GM20431 (cell line): Measurements from ENCODE around the gene SIK2.

Source experiments
- in situ Hi-C: fragments of 300-500 bp; cut with MseI, MboI; formaldehyde crosslinking; loops from one replicate; pipeline ENCODE4 v1.15.0; 2020; ENCODE audit warnings: low sequenced_read_pairs; ENCODE audit not compliant: unreplicated experiment

The SIK2 gene

DNA sequence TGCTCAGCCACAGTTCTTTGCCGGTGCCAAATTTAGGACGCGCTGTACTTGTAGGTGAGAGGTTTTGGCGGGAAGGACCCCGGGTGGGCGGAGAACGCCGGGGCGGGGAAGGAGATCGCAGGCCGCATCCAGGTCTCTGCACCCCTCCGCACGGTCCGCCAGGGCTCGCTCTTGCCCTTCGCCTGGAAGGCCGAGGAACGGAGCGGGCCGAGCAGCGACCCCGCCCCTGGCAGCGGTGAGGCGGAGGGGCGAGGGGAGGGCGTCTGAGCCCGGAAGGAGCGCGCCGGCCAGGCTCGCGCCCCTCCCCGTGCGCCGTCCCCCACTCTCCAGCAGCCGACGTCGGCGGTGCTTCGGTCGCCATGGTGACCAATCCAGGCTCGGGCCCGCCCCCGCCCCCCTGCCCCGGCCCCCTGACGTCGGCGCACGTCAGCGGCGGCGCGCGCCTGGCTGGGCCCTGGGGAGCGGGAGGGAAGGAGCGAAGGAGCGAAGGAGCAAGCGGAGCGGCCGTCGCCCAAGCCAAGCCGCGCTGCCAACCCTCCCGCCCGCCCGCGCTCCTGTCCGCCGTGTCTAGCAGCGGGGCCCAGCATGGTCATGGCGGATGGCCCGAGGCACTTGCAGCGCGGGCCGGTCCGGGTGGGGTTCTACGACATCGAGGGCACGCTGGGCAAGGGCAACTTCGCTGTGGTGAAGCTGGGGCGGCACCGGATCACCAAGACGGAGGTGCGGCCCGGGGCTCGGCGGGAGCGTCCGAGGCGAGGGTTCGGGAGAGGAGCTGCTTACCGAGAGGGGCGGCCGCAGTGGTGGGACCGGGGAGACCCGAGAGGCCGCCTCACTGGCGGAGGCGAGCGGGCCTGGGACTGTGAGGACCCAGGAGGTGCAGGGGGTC, at the start of gene SIK2:
Gene SIK2 (plus strand): TSS at position 471 of the 886 bp plus-strand sequence. CDS start 115 bp downstream, at position 586.
- in situ Hi-C loops = no loop called here

DNA sequence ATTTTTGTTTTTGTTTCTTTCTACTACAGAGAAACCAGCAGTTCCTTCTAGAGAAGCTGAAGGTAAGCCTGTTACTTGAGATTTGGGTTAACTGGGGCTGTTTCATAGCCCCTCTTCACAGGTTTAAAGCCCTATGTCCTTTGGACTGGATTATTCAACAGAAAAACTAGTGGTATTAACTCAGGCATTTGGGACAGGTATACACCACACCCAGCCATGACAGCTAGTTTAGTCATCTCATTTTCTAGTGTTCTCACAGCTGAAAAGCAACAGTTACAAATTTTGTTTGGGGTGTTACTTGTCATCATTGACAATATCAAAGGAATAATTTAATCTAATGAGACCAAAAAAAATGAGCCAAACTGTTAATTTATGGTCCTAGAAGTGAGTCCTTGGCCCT, 47.7 kb upstream of the SIK2 start:
- in situ Hi-C loops = no loop called here

DNA sequence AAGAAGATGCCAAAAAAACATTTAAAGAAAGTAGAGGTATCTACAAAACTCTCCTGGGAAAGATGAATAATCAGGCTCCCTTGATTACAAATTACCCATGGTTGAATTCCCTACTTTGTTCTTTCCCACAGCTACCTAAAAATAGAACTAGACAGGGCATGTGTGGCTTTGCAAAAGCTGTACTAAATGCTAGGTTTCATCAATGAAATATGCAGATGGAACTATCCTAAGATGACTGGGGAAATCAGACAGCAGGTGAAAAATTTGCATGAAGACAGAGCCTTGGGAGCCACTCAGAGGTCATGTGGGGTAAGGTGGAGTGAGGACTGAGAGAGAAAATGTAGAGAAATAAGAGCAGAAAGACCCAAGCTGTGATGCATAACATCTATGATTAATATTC, 47.0 kb upstream of the SIK2 start:
- in situ Hi-C loops = no loop called here

- in situ Hi-C loops = no loop called here
Measured at GRCh38 chr11:111557425-111558111, 44.7 kb upstream of the SIK2 start.

DNA sequence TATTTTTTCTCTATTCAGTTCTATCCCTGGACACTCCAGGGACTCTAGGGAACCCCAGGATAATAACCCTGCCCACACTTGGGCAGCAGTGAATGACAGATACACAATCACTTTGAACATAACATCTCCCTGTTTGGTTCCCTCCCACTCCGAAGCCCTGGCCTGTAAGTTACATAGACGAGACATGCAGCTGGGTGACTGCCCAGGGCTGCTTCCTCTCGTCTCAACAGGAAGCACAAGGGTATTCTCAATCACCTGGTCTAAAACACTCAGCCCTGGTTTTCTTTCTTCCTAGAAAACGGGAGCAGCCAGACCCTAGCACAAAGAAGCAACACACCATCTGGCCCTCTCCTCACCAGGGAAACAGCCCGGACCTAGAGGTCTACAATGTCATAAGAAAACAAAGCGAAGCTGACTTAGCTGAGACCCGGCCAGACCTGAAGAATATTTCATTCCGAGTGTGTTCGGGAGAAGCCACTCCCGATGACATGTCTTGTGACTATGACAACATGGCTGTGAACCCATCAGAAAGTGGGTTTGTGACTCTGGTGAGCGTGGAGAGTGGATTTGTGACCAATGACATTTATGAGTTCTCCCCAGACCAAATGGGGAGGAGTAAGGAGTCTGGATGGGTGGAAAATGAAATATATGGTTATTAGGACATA, 42.3 kb upstream of the SIK2 start:
- in situ Hi-C loops = no loop called here

DNA sequence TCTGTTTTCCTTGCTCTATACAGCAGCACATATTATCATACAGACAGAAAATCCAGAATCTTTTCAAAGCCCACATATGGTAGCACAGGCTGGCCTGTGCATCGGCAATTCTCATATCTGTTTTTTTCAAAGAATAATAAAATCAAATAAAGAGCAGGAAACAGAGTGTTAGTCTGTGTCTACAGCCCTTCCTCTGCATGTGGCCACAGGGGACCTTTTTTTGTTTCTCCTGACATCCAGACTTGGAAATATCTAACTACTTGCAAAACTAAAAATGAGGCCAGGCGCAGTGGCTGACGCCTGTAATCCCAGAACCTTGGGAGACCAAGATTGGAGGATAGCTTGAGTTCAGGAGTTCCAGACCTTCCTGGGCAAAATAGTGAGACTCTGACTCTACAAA, 41.4 kb upstream of the SIK2 start:
- in situ Hi-C loops = no loop called here

DNA sequence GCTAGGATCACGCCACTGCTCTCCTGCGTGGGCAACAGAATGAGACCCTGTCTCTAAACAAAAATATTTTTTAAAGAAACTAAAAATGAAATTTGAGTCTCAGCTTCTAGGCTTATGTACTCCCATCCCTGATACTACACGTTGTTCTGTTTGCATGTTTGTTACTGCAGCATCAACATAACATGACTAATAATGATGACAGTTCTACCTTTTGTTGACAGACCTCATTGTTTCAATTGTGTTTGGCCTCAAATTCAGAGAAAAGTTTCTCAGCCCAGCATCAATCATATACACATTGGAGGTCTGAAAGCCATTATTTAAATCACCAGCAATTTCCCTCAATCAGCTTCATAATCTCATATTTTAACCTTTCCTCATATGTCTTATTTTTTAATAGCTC, 40.9 kb upstream of the SIK2 start:
- in situ Hi-C loops = no loop called here

DNA sequence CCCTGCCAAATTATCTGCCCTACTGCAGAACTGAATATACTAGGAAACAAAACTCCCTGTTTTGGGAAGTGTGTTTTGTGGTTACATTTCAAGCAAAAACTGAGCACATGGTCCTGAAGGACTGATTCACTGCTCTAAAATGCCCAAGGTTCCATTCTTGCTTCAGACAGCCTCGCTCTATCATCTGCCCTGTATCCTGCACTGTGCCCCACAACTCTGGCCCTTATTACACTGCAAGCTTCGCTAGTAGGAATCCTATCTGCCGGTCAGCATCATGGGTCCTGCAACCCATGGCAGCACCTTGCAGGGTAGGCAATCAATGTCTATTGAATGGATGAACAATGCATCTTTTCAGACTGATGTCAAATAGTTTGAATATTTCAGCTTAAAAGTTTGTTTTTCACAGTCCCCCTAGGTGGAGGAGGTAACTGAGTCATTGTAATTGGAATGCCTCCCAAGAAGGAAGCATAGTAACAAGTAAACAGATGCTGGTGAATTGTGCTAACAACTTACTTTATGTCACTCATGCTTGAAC, 40.4 kb upstream of the SIK2 start:
- in situ Hi-C loops = no loop called here

- in situ Hi-C loops = no loop called here
Measured at GRCh38 chr11:111562692-111563389, 39.4 kb upstream of the SIK2 start.

- in situ Hi-C loops = no loop called here
Measured at GRCh38 chr11:111565114-111565720, 37.0 kb upstream of the SIK2 start.

DNA sequence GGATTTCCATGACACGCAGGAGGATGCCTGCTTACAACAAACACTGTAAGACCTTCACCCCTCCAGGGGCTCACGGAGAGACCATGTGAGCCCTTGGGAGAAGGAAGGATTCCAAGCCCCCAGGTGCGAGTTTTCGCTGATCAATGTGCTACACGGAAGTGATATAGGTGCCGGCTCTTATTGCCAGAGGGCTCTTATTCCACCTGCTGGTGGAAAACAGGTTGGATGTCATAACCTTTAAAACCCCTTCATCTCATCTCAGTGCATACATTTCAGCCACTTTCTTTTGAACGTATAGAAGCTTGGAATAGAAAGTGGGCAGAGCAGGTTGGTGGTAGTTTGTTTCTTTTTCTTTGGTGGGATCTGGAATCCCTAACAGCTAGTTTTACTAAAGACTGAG, 35.9 kb upstream of the SIK2 start:
- in situ Hi-C loops = no loop called here

- in situ Hi-C loops = no loop called here
Measured at GRCh38 chr11:111569476-111569875, 32.8 kb upstream of the SIK2 start.

- in situ Hi-C loops = no loop called here
Measured at GRCh38 chr11:111570796-111571195, 31.5 kb upstream of the SIK2 start.

GRCh38 chr11:111571829-111572501, 30.3 kb upstream of the SIK2 start:
- in situ Hi-C loops = no loop called here

DNA sequence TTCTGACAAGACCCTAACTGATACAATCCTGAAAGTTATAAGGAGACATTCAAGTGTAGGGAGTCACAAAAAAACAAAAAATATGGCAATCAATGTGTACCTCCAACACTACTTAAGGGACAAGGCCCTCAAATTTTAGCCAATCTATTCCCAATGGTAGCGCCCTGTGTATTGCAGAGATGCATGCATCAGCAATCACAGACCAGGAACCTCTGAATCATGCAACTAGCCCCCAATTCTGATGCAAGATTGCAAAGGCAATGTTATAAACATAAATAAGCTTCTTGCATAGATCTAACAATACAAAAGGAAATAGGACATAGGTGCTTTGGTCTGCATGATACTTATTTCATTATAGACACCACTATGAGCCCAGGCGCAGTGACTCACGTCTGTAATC, 29.7 kb upstream of the SIK2 start:
- in situ Hi-C loops = no loop called here

GRCh38 chr11:111573821-111574249, 28.4 kb upstream of the SIK2 start:
- in situ Hi-C loops = no loop called here

DNA sequence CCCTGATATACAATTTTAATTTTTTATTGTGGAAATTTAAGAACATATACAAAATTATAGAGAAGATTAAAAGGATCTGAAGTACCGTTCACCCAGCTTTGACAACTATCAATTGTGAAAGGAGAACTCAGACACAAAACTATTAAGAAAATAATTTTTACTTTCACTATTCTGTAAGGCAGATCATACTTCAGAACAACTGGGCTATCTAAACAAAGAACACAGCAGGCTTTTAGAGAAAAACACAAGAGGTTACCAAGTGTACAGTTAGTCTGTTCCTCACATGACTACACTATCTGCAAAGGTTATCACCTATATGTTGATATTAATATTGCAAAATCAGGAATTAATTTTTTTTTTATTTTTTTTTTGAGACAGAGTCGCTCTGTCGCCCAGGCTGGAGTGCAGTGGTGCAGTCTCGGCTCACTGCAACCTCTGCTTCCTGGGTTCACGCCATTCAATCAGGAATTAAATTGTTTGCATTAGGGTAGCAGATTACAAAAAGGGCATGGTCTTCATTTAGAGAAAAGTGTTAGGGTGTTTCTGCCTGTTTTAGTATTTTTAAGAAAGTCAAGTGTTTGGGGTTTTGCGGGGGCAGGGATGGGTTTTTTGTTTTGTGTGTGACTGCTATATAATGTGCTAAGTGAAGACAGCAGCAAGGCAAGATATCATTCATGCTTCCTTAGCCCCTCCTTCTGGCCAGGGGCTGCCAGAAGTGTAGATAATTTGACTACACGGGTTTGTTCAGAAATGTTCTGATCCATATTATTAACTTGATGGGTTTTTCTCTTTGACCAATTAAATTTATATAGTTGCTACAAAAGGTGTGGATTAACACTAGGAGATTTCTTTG, 27.6 kb upstream of the SIK2 start:
- in situ Hi-C loops = no loop called here

GRCh38 chr11:111575740-111576139, 26.5 kb upstream of the SIK2 start:
- in situ Hi-C loops = no loop called here
